HCT116 (cell line): ENCODE data around the gene ZNF423.

Source experiments
- CTCF ChIP-seq, 3 experiments: fragments of 200-600 bp in 1 of 3; sonication (generic) in 1 of 3; IDR thresholded peaks in 2 of 3; conservative IDR thresholded peaks in 1 of 3; 2 replicates each; pipeline ENCODE4 v1.5.1; 2012 to 2017; ENCODE audit warnings: low read depth in 2 of 3, low read length in 2 of 3, antibody characterized with exemption in 1 of 3, borderline replicate concordance in 1 of 3, control low read depth in 1 of 3, mild to moderate bottlenecking in 1 of 3, mixed read lengths in 1 of 3, mixed run types in 1 of 3, moderate library complexity in 1 of 3; ENCODE audit not compliant: insufficient read depth in 1 of 3
- EZH2phosphoT487 ChIP-seq: fragments of 200-600 bp; IDR thresholded peaks from 2 replicates; pipeline ENCODE4 v1.6.1; 2018; ENCODE audit warnings: antibody characterized with exemption, borderline replicate concordance
- JUND ChIP-seq: IDR thresholded peaks from 2 replicates; pipeline ENCODE4 v1.6.1; 2012
- MAX ChIP-seq: IDR thresholded peaks from 2 replicates; pipeline ENCODE4 v1.6.1; 2012
- POLR2A ChIP-seq: IDR thresholded peaks from 2 replicates; pipeline ENCODE4 v1.7.0; 2011; ENCODE audit warnings: borderline replicate concordance; ENCODE audit not compliant: insufficient read depth, insufficient read length; ENCODE audit errors: extremely low read depth
- REST ChIP-seq: IDR thresholded peaks from 2 replicates; pipeline ENCODE4 v1.6.1; 2012; ENCODE audit warnings: low read depth

GRCh38 chr16:49788986-49789385 is 66.9 kb downstream of the ZNF423 start:
- TF ChIP-seq EZH2phosphoT487 (no peak), REST (no peak), POLR2A (no peak), CTCF (IDR thresholded peaks at IDR 0.05 in 2 of 3, conservative IDR thresholded peaks at IDR 0.05 in 1 of 3; ENCODE audit: borderline replicate concordance in 1 of 3, insufficient read depth in 1 of 3, low read depth in 2 of 3, low read length in 2 of 3) (no peak), JUND (no peak), MAX (no peak)
